A673 (cell line): ENCODE data around the gene MPRIP.

Source experiments
- CTCF ChIP-seq: fragments of 300-800, 200-600 bp; sonication (generic); conservative IDR thresholded peaks from 2 replicates; pipeline ENCODE4 v1.5.1; 2017; ENCODE audit warnings: low read depth, mild to moderate bottlenecking, antibody characterized with exemption, low read length, moderate library complexity, mixed read lengths
- EZH2 ChIP-seq: fragments of 200-600 bp; sonication (generic); IDR thresholded peaks from 2 replicates; pipeline ENCODE4 v1.6.1; 2017; ENCODE audit warnings: borderline replicate concordance, low read depth, mild to moderate bottlenecking, mixed read lengths, antibody characterized with exemption, low read length; ENCODE audit not compliant: poor library complexity, severe bottlenecking

DNA sequence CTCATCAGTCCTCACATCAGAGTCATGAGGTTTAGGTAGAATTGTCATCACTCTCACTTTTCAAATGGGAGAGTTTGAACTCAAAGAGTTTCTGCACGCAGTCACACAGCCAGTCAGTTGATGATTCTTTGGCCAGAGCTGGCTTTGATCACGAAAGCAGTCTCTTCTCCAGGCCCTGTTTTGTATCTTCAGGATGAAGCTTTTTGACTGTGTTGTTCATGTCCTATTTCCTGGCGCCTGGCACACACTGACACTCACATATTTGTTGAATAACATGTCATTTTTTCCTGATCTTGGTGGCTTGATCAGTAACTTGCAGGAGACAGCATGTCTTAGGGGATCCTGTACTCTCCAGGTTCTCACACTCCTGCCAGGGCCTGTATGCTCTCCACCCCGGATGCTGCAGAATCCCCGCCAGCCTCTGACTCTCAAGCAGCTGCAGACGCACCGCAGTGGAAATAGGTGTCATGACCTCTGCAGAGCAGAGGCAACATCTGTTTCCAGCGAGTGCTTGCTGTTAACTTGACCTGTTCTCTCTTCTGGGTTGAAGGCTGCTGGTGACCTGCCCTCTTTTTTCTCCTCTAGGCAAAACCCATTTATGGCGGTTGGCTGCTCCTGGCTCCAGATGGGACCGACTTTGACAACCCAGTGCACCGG is 33.0 kb downstream of the MPRIP start:
- TF ChIP-seq CTCF (no peak), EZH2 (no peak)
